Measurements from ENCODE around the gene HSPA1A. TPM values are rescaled to one million over a fixed set of nuclear protein-coding genes. Genes with fewer than 3 reads are reported as not detected.

HSPA1A gene
- total RNA-seq, 4 donors from 2014 or later = 170 to 304 (median 221) TPM

DNA sequence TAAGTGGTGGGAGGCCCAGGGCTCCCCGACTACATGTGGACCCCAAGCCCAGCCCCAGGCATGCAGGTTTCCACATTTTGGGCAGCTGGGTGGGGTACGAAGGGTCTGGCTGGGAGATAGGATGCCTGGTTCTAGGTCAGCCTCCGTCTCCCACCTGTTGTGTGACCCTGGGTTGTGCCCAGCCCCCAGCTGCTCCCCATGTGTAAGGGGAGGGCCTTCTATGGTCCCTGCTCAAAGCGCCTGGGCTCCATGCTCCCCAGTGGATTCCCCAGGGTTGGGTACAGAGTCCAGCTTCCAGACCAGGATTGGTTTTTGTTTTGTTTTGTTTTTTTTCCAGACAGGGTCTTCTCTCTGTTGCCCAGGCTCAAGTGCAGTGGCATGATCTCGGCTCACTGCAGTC, 37.1 kb upstream of the HSPA1A start:
- H3K4me1 ChIP-seq = peaks cover 0 to 10% (median 9%) of the 10 kb centered on the region in 4 donors
- no peak overlapping the region for H3K27ac ChIP-seq
- TF ChIP-seq EP300 (IDR thresholded peaks at IDR 0.05) = no peak
- TF ChIP-seq, protein P1, sequence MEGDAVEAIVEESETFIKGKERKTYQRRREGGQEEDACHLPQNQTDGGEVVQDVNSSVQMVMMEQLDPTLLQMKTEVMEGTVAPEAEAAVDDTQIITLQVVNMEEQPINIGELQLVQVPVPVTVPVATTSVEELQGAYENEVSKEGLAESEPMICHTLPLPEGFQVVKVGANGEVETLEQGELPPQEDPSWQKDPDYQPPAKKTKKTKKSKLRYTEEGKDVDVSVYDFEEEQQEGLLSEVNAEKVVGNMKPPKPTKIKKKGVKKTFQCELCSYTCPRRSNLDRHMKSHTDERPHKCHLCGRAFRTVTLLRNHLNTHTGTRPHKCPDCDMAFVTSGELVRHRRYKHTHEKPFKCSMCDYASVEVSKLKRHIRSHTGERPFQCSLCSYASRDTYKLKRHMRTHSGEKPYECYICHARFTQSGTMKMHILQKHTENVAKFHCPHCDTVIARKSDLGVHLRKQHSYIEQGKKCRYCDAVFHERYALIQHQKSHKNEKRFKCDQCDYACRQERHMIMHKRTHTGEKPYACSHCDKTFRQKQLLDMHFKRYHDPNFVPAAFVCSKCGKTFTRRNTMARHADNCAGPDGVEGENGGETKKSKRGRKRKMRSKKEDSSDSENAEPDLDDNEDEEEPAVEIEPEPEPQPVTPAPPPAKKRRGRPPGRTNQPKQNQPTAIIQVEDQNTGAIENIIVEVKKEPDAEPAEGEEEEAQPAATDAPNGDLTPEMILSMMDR (IDR thresholded peaks at IDR 0.05) = no peak
- no peak for TF ChIP-seq POLR2A (IDR thresholded peaks at IDR 0.05)
- no peaks in the 10 kb centered on the region for H3K27me3 ChIP-seq
- H3K4me3 ChIP-seq = no peak overlapping the region
- WGBS, 2 donors = 89% methylated on average over 5 of the region's 5 CpGs
- peaks cover 0 to 56% (median 21%) of the 10 kb centered on the region in 3 donors for H3K36me3 ChIP-seq
- no peak for DNase-seq (ENCODE audit: low spot score in 2 of 2)
- no peaks in the 10 kb centered on the region for H3K9me3 ChIP-seq

DNA sequence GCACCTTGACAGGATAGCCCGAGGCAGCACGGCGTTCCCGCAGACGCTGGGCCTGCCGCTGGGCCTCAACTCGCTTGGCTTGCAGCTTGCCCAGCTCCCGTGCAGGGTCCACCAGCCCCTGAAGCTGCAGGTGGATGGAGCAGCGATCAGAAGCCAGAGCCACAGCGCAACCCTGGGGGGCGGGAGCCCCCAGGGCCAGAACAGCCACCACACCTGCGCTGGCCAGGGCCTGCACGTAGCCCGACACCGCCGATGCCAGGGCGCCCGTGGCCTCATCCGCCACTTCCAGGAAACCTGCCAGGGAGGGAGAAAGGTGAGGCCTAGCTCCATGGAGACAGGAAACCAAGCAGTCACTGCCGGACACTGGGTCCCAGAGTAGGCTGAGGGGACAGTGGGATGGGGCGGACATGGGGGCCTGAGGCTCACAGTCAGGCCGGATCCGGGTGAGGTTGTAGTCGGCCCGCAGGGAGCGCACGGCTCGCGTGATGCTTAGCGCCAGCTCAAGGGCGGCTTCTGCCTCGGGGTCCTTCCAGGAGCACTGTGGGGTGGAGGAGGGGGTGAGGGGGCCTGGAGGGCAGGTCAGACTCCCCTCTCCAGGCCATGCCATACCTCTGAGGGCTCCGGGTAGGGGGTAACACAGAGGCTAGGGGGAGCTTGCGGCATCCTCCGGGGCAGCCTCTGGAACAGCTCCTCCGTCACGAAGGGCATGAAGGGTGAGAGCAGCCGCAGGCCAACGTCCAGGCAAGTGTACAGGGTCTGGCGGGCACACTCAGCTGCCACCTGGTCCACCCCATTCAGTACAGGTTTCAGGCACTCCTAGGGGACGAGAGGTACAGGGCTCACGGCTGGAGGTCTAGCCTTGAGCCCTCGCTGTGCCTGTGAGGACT, 36.1 kb upstream of the HSPA1A start:
- 90 to 91% methylated on average over 32 to 35 of the region's 43 CpGs for whole genome bisulfite sequencing, 2 donors
- H3K27ac ChIP-seq = no peak overlapping the region
- peaks cover 0 to 66% (median 23%) of the 10 kb centered on the region in 3 donors for H3K36me3 ChIP-seq
- H3K4me1 ChIP-seq = peaks cover 0 to 10% (median 9%) of the 10 kb centered on the region in 4 donors
- no peak overlapping the region for H3K4me3 ChIP-seq
- H3K9me3 ChIP-seq = no peaks in the 10 kb centered on the region
- TF ChIP-seq, protein P1 (IDR thresholded peaks at IDR 0.05) = no peak
- TF ChIP-seq EP300 (IDR thresholded peaks at IDR 0.05) (no peak), POLR2A (IDR thresholded peaks at IDR 0.05) (no peak)
- no peaks in the 10 kb centered on the region for H3K27me3 ChIP-seq
- DNase-seq (ENCODE audit: low spot score in 2 of 2) = no peak

DNA sequence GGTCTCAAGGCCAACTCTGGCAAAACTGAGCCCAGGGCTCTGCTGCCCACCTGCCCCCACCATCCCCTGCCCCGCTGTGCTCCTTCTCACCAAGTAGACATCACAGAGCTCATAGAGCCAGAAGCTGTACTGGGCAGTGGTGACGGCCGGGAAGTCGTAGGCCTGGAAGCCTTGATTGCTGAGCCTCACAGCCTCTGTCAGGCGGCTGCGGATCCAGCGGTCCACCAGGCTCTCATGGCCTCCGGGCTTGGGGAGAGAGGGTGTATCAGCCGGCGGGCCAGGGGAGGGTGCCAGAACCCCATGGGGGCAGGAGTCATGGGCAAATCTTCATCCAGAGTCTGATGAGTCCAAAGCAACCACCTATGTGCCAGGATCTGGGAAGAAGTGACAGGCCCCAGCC, 35.4 kb upstream of the HSPA1A start:
- WGBS, 2 donors = 83 to 96% methylated on average over 9 to 10 of the region's 10 CpGs
- Histone ChIP-seq H3K27me3 (no peaks in the 10 kb centered on the region), H3K4me1 (peaks cover 0 to 10% (median 9%) of the 10 kb centered on the region in 4 donors), H3K36me3 (peaks cover 0 to 73% (median 23%) of the 10 kb centered on the region in 3 donors), H3K27ac (no peak overlapping the region), H3K4me3 (no peak overlapping the region), H3K9me3 (no peaks in the 10 kb centered on the region)
- DNase-seq (ENCODE audit: low spot score in 2 of 2) = no peak
- TF ChIP-seq POLR2A (IDR thresholded peaks at IDR 0.05) (no peak), EP300 (IDR thresholded peaks at IDR 0.05) (no peak)
- TF ChIP-seq, protein P1 (IDR thresholded peaks at IDR 0.05) = no peak

DNA sequence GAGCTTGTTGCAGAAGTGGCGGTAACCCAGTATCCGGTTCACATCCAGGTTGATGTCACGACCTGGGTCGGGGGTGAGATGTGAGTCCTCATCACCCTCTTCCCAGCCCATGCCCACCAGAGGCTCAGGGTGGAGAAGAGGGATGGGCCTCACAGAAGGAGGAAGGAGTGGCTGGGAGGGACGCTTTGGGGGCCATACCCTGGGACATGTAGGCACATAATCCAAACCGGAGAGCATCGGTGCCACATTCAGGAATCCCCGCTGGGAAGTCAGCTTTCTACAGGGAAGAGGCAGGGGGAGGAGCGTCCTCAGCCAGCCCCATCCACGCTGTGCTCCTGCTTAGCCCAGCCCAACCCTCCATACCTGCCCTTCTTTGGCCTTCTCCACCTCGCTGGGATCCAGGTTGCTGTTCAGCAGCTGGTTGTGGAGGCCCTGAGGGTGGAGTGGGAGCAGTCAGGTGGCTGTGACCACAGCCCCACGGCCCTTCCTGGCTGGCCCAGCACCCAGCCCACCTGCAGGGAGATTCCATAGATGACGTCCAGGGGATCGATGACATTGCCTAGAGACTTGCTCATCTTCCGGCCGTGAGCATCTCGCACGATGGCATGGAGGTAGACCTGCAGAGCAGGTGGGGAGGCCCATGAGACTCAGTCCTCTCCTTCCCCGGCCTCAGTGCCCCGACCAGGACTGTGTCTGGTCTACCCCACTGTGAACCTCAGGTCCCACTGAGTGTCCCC, 34.7 kb upstream of the HSPA1A start:
- peaks cover 0 to 81% (median 28%) of the 10 kb centered on the region in 3 donors for H3K36me3 ChIP-seq
- no peaks in the 10 kb centered on the region for H3K9me3 ChIP-seq
- WGBS, 2 donors = 87 to 93% methylated on average over 14 to 16 of the region's 20 CpGs
- H3K4me3 ChIP-seq = no peak overlapping the region
- TF ChIP-seq EP300 (IDR thresholded peaks at IDR 0.05) (no peak), POLR2A (IDR thresholded peaks at IDR 0.05) (no peak)
- TF ChIP-seq, protein P1 (IDR thresholded peaks at IDR 0.05) = no peak
- H3K27ac ChIP-seq = no peak overlapping the region
- peaks cover 0 to 10% (median 9%) of the 10 kb centered on the region in 4 donors for H3K4me1 ChIP-seq
- no peak for DNase-seq (ENCODE audit: low spot score in 2 of 2)
- H3K27me3 ChIP-seq = no peaks in the 10 kb centered on the region
